Activated CD4-positive, alpha-beta T cell treated with anti-CD3 and anti-CD28 coated beads, Interleukin-2, amount 10 ng/mL, durations not matched to agents 24 days and 14 days (primary cell): ENCODE results near the gene MRTFA. TPM values are rescaled to one million over a fixed set of nuclear protein-coding genes. Genes with fewer than 3 reads are reported as not detected.
A peak's percentile ranks its signal among the peaks of the same experiment; 100 is the strongest.
"Not testable (repeated sequence)": the region's sequence is repeated elsewhere in the genome, so short reads cannot be mapped to it uniquely, and the experiment has no call there.

Experiments used
- DNase-seq: peaks from one replicate; pipeline ENCODE4 v3.0.0; 2022
- H3K27ac Mint-ChIP-seq: one replicate; pipeline ENCODE4 v1.8.0; 2022; ENCODE audit warnings: mild to moderate bottlenecking, mixed read lengths
- H3K27me3 Mint-ChIP-seq: one replicate; pipeline ENCODE4 v1.8.0; 2022; ENCODE audit warnings: mixed read lengths
- H3K36me3 Mint-ChIP-seq: one replicate; pipeline ENCODE4 v1.8.0; 2022; ENCODE audit warnings: low read depth, mild to moderate bottlenecking, mixed read lengths
- H3K4me1 Mint-ChIP-seq: one replicate; pipeline ENCODE4 v1.8.0; 2021; ENCODE audit warnings: mixed read lengths
- H3K4me3 Mint-ChIP-seq: one replicate; pipeline ENCODE4 v1.8.0; 2022; ENCODE audit warnings: mild to moderate bottlenecking, moderate library complexity, mixed read lengths
- H3K9me3 Mint-ChIP-seq: one replicate; pipeline ENCODE4 v1.8.0; 2021; ENCODE audit warnings: mixed read lengths
- intact Hi-C: fragments of 100-400 bp; cut with micrococcal nuclease; formaldehyde crosslinking; loops from one replicate; pipeline ENCODE4 v1.15.1; 2023
- total RNA-seq: library from RNA; stranded (reverse); gene quantifications from 2 replicates; pipeline ENCODE4 v1.2.3, GENCODE V29; 2022

The MRTFA gene
- total RNA-seq, 1 donor from 2014 or later, result 51.7 TPM

DNA sequence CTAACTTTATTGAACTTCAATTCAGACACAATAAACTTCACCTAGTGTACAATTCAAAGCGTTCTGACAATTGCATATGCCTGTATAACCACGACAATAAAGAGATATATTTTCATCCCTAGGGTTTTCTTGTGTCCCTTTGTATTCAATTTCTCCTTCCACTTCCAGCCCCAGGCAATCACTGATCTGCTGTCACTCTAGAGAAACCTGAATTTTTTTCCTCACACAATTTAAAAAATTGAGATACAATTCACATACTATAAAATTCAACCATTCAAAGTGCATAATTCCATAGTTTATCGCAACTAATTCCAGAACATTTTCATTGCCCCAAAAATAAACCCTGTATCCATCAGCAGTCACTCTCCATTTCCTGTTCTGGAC lies 116.6 kb downstream of the MRTFA start:
- Mint-ChIP-seq H3K27ac (peak overlapping the region; percentile 1), H3K4me3 (no peak overlapping the region), H3K4me1 (peaks cover 24% of the 10 kb centered on the region), H3K27me3 (no peaks in the 10 kb centered on the region), H3K36me3 (peaks cover 22% of the 10 kb centered on the region), H3K9me3 (no peaks in the 10 kb centered on the region)
- intact Hi-C loops, result loop anchor here (2.0 kb wide), 3 partner anchors 13 to 59 kb away; no protein-coding TSS in a partner anchor
- DNase-seq, result no peak

DNA sequence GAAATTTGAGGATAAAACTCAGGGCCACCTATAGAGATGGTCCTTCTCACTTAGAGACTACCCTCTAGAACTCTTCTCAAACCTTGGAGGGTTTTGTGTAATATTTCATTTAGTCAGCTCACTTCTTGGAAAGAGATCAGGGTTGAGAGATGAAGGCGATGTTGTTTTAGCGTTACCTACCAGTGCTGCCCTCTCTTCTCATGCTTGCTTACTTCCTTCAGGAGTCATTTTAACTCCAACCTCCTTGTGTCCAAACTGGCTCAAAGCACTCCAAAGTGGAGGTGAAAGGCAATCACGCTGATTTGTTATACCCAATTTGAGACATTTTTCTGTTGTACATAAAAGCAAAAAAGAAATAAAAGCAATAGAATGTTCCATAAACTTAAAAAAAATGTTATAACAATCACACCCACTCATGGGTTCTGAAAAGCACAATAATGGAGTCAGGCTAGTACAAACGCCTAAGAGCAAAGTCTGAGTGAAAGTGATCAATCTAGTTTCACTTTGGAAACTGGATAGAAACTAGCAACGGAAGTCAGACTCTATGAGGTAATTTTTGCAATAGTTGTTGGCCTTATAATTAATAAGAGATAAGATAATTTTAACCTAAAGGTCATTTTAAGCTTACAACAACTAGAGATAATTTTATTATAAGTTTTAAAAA lies 117.1 kb downstream of the MRTFA start:
- peak overlapping the region; percentile 74 for H3K4me3 Mint-ChIP-seq
- intact Hi-C loops, result loop anchor here (2.0 kb wide), 3 partner anchors 13 to 59 kb away; no protein-coding TSS in a partner anchor
- H3K36me3 Mint-ChIP-seq, result peaks cover 22% of the 10 kb centered on the region
- H3K27ac Mint-ChIP-seq, result peak overlapping the region; percentile 91
- no peaks in the 10 kb centered on the region for H3K27me3 Mint-ChIP-seq
- peak; percentile 70 for DNase-seq
- H3K9me3 Mint-ChIP-seq, result no peaks in the 10 kb centered on the region
- peaks cover 24% of the 10 kb centered on the region for H3K4me1 Mint-ChIP-seq

DNA sequence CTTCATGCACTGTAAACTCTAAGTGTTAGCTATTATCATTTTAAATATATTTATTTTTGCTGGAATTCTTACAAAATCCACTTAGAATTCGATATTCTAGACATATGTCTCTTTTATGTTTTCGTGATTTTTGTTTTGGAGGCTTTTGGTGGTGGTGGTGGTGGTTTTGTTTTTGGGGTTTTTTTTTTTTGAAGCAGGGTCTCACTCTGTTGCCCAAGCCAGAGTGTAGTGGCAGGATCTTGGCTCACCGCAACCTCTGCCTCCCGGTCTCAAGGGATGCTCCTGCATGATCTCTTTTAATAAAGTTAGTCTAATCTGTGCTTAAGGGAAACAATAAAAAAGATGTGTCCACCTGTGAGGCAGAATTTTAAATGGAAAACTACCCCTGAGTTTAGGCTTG lies 117.7 kb downstream of the MRTFA start:
- peaks cover 22% of the 10 kb centered on the region for H3K4me1 Mint-ChIP-seq
- intact Hi-C loops, result loop anchor here (2.0 kb wide), 3 partner anchors 14 to 60 kb away; no protein-coding TSS in a partner anchor
- no peaks in the 10 kb centered on the region for H3K27me3 Mint-ChIP-seq
- H3K4me3 Mint-ChIP-seq, result peak overlapping the region; percentile 74
- no peak for DNase-seq
- H3K27ac Mint-ChIP-seq, result peak overlapping the region; percentile 91
- peaks cover 22% of the 10 kb centered on the region for H3K36me3 Mint-ChIP-seq
- no peaks in the 10 kb centered on the region for H3K9me3 Mint-ChIP-seq

DNA sequence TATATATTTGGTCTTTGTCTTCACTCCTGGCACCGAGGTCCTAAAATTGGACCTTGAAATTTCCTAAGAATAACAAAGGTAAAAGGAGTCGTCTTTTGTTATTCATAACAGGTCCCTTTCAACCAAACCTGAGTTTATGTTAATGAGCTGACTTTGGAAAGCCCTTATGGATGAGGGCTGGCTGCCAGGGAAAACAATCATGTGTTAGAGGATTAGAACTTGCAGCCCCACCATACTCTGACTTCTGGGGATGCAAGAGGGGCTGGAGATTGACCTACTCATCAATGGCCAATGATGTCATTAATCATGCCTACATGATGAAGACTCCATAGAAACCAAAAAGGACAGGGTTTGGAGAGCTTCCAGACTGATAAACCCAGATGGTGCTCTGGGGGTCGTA lies 118.9 kb downstream of the MRTFA start:
- peaks cover 22% of the 10 kb centered on the region for H3K4me1 Mint-ChIP-seq
- no peaks in the 10 kb centered on the region for H3K9me3 Mint-ChIP-seq
- no peak for DNase-seq
- intact Hi-C loops, result loop anchor here (2.0 kb wide), 3 partner anchors 15 to 61 kb away; no protein-coding TSS in a partner anchor
- no peaks in the 10 kb centered on the region for H3K27me3 Mint-ChIP-seq
- H3K27ac Mint-ChIP-seq, result no peak overlapping the region
- no peak overlapping the region for H3K4me3 Mint-ChIP-seq
- H3K36me3 Mint-ChIP-seq, result peaks cover 21% of the 10 kb centered on the region

DNA sequence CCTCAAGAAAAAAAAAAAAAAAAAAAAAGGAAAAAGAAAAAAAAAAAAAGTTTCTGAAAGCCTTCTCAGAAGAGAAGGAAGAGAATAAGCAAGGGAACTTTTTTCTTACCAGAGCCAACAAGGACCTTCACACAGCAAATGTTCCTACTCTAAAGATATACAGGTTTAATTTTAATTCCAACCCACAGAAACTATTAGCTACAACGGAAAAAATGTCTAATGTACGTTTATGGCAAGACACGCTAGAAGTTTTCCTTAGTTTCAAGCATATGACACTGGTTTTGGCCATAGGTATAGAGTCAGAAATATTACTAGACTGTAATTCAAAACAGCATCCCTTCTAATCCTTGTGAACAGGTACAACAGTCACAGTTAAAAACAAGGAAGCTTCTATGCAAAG lies 120.1 kb downstream of the MRTFA start:
- Mint-ChIP-seq H3K4me1 (peaks cover 20% of the 10 kb centered on the region), H3K9me3 (no peaks in the 10 kb centered on the region), H3K36me3 (peaks cover 19% of the 10 kb centered on the region), H3K4me3 (no peak overlapping the region), H3K27ac (no peak overlapping the region), H3K27me3 (no peaks in the 10 kb centered on the region)
- intact Hi-C loops, result no loop called here
- no peak for DNase-seq

DNA sequence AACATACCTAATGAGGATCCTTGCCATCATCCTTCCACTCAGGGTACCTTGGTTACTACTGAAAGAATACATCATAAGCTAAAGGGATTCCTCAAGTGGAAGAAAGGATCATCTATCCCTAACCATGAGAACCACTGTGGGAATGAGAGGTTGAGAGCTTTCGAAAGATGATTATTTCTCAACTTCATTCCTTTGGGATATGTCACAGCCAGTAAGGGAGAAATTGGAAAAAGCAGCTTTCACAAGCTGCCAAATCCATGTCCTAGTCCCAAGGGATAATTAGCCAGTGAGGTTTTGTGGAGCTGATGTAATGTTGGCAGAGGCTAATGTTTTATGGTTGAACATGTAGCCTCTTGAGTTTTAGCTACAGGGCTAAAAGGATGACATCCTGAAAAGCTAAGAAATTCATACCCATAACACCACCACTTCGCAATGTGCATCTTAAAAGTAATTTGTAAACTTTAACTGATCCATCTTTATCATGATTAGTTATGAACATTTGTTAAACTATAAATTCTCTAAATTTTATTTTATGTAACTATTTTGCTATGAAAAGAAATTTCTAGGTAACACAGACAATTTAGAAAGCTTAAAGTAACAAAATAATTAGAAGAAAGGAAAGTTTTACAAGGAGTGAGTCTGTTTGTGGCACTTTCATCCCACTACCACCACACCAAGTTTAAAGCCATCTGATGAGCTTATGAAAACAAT lies 123.9 kb downstream of the MRTFA start:
- no peak overlapping the region for H3K4me3 Mint-ChIP-seq
- intact Hi-C loops, result no loop called here
- no peak overlapping the region for H3K27ac Mint-ChIP-seq
- no peaks in the 10 kb centered on the region for H3K9me3 Mint-ChIP-seq
- H3K36me3 Mint-ChIP-seq, result peaks cover 4% of the 10 kb centered on the region
- no peaks in the 10 kb centered on the region for H3K27me3 Mint-ChIP-seq
- no peak for DNase-seq
- peaks cover 6% of the 10 kb centered on the region for H3K4me1 Mint-ChIP-seq

DNA sequence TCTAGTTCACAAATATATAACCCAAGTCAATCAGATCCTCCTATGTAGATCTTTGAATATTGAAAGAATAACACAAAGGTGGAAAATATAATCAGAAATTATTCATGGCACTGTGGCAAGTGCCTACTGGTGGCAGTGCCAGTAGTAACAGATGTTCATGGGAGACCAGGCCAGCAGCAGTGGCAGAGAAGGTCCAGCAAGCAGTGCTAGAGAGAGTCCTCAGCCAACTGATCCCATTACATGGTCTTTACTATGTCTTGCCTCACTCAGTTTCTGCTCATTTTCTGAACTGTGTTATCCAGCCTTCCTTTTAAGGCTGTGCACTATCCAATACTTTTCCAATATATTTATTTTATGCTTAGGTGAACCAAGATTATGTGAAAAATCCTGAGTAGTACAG lies 124.9 kb downstream of the MRTFA start:
- no peaks in the 10 kb centered on the region for H3K27me3 Mint-ChIP-seq
- DNase-seq, result no peak
- intact Hi-C loops, result no loop called here
- H3K27ac Mint-ChIP-seq, result no peak overlapping the region
- no peaks in the 10 kb centered on the region for H3K9me3 Mint-ChIP-seq
- H3K4me1 Mint-ChIP-seq, result peaks cover 6% of the 10 kb centered on the region
- peaks cover 2% of the 10 kb centered on the region for H3K36me3 Mint-ChIP-seq
- no peak overlapping the region for H3K4me3 Mint-ChIP-seq

DNA sequence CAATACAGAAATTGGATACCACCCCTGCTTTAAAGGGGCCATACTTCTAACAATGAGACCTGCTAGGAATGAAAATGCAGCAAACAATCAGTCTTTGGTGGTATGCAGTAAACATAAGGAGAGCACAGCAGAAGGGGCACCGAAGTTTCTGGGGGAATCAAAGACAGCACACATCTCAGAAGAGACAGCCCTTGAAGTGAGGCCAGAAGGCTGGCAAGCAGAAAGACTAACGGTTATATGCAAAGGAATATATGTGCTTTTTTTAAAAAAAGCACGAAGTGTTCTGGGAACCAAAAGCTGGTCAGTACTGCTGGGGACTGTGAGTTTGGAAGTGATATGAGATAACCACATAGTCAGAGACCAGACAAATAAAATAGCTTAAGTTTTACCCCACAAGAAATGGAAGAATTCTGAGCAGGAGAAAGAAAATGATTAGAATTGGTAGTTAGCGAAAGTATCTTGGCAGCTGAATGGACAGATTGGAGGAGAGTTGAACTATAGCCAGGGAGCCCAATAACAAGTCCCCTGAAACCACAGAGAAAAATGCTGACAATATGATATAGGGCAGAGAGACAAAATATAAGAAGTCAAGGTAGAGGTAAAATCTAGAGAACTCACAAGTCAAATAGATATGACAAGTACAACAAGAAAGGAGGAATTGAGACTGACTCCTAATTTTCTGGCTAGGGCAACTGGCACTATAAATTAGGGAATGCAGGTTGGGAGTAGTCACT lies 125.7 kb downstream of the MRTFA start:
- H3K27ac Mint-ChIP-seq, result no peak overlapping the region
- intact Hi-C loops, result no loop called here
- peaks cover 2% of the 10 kb centered on the region for H3K36me3 Mint-ChIP-seq
- H3K4me3 Mint-ChIP-seq, result no peak overlapping the region
- no peak for DNase-seq
- H3K9me3 Mint-ChIP-seq, result no peaks in the 10 kb centered on the region
- peaks cover 6% of the 10 kb centered on the region for H3K4me1 Mint-ChIP-seq
- H3K27me3 Mint-ChIP-seq, result no peaks in the 10 kb centered on the region

DNA sequence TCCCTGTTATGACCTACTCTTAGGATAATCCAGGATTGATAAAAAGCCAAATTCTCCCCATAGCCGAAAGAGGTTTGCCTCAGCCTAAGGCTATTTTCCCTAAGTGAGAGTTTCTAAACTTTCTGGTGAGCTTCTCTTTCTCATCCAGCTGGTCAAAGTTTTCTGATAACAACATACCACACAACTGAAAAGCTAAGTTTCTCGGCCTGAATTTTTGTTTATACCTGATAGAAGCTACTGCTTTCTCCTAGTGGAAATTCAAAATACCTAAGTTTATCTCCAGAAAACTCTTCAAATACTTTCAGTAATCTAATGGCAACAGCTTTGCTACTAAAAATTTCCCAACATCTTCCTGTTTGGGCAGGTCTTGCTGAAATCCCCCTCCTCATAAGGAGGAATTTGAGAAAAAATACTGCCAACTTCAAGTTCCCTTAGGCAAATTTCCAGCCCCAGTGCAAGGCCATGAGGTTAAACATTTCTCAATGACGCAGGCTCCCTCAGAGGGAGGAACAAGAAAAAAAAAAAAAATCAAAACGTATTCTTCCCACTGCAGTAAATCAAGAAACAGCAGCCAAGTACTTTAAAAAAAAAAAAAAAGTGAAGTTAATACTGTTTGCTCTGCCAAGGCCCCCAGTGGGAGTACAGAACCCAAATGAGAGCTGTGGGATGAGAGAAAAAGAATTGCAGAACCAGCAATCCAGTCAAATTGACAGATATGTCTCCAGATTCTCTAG lies 127.0 kb downstream of the MRTFA start:
- H3K9me3 Mint-ChIP-seq, result no peaks in the 10 kb centered on the region
- no peak for DNase-seq
- intact Hi-C loops, result no loop called here
- peaks cover 9% of the 10 kb centered on the region for H3K4me1 Mint-ChIP-seq
- H3K4me3 Mint-ChIP-seq, result no peak overlapping the region
- H3K27me3 Mint-ChIP-seq, result no peaks in the 10 kb centered on the region
- no peak overlapping the region for H3K27ac Mint-ChIP-seq
- H3K36me3 Mint-ChIP-seq, result no peaks in the 10 kb centered on the region

DNA sequence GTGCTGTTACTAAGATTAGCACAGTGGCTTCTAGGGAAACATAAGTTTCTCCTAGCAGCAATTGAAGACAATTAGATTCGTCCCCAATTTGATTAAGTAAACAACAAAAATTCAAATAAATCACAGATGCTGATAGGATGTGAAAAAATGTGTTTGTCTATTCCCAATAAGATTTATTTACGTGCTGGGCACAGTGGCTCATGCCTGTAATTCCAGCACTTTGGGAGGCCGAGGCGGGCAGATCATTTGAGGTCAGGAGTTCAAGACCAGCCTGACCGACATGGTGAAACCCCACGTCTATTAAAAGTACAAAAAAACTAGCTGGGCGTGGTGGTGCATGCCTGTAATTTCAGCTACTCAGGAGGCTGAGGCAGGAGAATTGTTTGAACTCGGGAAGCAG lies 128.5 kb downstream of the MRTFA start:
- intact Hi-C loops, H3K9me3 Mint-ChIP-seq, DNase-seq, H3K4me3 Mint-ChIP-seq, H3K4me1 Mint-ChIP-seq, H3K27me3 Mint-ChIP-seq, H3K27ac Mint-ChIP-seq, H3K36me3 Mint-ChIP-seq: not testable (repeated sequence)

DNA sequence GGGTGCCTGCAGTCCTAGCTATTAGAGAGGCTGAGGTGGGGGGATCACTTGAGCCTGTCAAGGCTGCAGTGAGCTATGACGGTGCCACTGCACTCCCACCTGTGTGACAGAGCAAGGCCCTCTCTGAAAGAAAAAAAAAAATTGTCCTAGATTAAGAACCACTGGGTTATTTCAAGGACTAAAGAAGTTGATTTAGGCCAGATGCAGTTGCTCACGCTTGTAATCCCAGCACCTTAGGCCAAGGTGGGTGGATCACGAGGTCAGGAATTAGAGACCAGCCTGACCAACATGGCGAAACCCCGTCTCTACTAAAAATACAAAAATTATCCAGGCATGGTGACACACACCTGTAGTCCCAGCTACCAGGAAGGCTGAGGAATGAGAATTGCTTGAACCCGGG lies 129.0 kb downstream of the MRTFA start:
- DNase-seq, result no peak
- Mint-ChIP-seq H3K4me1 (peaks cover 12% of the 10 kb centered on the region), H3K27ac (no peak overlapping the region), H3K27me3 (no peaks in the 10 kb centered on the region), H3K9me3 (no peaks in the 10 kb centered on the region), H3K36me3 (peaks cover 4% of the 10 kb centered on the region), H3K4me3 (no peak overlapping the region)
- intact Hi-C loops, result no loop called here

DNA sequence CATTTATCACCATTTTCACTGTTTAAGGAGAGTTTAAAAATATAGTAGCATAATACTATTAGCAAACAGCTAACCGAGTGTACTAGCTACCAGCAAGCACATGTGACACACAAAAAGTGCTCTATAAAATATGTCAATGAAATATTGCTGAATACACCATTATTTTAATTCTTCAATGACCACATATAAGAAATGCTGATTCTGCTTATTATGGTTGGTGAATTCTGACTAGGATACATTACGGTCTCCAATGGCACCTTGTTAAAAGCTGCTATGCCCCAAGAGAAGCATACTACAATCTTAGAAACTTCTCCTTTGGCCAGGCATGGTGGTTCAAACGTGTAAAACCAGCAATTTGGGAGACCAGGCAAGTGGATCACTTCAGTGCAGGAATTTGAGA lies 129.8 kb downstream of the MRTFA start:
- no peaks in the 10 kb centered on the region for H3K9me3 Mint-ChIP-seq

DNA sequence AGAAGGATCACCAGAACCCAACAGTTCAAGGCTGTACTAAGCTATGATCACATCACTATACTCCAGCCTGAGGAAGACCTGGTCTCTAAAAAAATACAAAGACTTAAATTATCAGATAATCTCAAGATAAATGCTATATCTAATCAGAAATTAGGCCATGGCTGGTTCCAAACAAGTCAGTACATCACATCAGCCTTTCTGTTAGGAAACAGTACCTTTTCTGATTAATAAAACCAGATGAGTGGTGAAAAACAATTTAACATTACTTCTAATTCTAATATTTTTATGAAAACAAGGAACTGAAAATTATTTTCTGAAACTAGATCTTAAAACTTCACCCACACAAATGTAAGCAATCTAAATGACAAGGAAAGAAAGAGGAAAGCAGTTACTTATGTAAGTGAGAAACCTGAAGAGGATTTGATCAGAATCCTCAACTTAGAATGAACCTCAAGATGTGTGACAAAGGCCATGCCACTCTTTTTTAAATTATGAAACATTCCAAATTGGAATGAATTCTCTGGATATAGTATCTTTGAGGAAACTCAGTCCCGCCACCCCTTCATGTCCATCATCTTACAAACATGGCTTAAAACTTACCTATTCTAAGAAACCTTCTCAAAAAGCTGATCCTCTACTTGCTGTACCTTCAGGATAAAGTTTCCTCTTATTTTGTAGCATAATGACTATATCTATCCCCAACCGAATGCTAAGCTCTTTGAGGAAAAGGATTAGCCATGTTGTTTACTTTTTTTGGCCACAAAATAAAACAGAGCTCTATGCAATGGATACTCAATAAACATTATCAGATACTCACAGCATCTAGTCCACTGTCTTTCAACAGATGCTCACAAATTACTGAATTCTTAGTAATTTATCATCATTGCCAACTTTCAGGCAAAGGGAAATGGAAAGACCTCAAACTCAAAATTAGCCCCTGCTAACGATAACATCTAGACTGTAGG lies 132.0 kb downstream of the MRTFA start:
- no peak for DNase-seq
- intact Hi-C loops, result no loop called here
- no peaks in the 10 kb centered on the region for H3K27me3 Mint-ChIP-seq
- H3K36me3 Mint-ChIP-seq, result peaks cover 4% of the 10 kb centered on the region
- no peaks in the 10 kb centered on the region for H3K9me3 Mint-ChIP-seq
- no peak overlapping the region for H3K4me3 Mint-ChIP-seq
- peaks cover 13% of the 10 kb centered on the region for H3K4me1 Mint-ChIP-seq
- no peak overlapping the region for H3K27ac Mint-ChIP-seq

More for the DNA sequence above, 129.8 kb downstream of the MRTFA start:
- peaks cover 4% of the 10 kb centered on the region for H3K36me3 Mint-ChIP-seq
- H3K27ac Mint-ChIP-seq, result no peak overlapping the region
- intact Hi-C loops, result no loop called here
- H3K4me3 Mint-ChIP-seq, result no peak overlapping the region
- DNase-seq, result no peak
- H3K4me1 Mint-ChIP-seq, result peaks cover 12% of the 10 kb centered on the region
- no peaks in the 10 kb centered on the region for H3K27me3 Mint-ChIP-seq
